Ureter (tissue), 1 donor: Measurements from ENCODE around the gene KDM4F. TPM values are rescaled to one million over a fixed set of nuclear protein-coding genes. Genes with fewer than 3 reads are reported as not detected.

Experiments used
- DNase-seq: peaks from one replicate; pipeline ENCODE4 v3.0.0-alpha.2; 2020; ENCODE audit warnings: low spot score
- total RNA-seq: library from RNA; stranded (reverse); gene quantifications from one replicate; pipeline ENCODE4 v1.2.4, GENCODE V29; 2023
- donor health status: DM: yes; HTN: yes; CAD: no.

The KDM4F gene
- total RNA-seq, 1 donor from 2014 or later: not detected

GRCh38 chr11:95091663-95092180, 42.5 kb downstream of the KDM4F start:
- DNase-seq: no peak

- no peak for DNase-seq
Measured at GRCh38 chr11:95092549-95093324, 43.5 kb downstream of the KDM4F start.

DNA sequence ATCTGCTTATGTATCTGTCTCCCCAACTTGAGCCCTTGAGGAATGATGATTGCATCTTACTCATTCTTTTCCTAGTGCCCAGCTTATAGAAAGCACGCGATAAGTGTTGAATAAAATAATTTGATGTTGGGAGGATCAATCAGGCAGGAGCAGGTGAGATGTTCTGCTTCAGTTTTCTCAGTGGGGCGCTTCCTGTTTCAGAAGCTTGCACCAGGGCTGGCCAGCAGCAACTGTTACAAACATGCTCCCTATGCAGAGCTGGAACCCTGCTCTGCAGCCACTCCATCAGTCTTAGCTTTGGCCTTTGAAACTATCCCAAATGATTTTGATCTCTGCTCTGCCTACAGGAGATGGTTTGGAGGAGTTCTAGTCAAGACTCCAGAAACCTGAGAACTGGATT, 44.3 kb downstream of the KDM4F start:
- no peak for DNase-seq

DNA sequence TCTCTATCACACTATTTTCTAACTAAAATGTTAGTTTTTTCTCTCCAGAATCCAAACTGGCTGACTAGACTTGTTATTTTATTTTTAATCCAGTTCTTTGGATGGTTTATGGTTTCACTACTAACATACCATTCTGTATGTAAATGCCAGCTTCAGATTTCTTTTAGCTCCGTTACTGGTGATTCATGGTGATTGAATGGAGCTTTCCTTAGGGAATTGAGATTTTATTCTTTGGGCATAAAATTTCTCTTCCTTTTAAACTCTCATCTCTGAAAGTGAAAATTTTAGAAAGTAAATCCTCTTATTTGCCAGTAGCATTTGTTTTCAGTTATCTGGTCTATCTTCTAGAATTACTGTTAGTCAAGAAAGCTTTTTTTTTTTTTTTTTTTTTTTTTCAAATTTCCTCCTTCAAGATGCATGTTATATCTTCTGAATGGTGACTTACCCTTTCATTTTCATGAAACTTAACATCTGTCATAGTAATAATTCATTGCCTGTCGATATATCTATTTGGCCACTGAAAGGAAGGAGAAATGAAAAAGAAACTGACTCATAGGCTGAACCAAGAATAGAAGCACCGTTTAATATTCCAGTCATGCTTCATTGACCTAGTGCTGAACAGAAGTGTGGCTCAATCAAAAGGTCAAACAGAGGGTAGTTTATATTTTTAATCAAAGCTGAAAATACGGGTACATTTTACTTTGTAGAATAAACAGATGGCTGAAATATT, 46.8 kb downstream of the KDM4F start:
- DNase-seq: no peak

DNA sequence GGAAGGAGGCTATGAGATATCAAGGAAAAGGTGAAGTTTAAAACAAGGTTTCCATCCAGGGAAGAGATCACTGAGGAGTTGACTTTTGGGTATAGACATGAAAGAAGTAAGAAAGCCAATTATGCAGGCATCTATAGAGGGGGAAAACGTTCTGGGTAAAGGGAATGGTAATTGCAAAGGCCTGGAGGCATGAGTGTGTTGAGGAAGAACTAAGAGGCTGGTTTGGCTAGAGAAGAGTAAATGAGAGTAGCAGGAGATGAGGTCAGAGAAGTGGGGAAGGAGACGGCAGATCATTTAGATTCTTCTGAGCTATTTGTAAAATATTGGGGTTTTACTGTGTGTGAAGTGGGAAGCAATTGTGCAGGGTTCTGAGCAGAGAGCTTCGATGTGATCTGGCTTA, 48.0 kb downstream of the KDM4F start:
- DNase-seq: no peak

DNA sequence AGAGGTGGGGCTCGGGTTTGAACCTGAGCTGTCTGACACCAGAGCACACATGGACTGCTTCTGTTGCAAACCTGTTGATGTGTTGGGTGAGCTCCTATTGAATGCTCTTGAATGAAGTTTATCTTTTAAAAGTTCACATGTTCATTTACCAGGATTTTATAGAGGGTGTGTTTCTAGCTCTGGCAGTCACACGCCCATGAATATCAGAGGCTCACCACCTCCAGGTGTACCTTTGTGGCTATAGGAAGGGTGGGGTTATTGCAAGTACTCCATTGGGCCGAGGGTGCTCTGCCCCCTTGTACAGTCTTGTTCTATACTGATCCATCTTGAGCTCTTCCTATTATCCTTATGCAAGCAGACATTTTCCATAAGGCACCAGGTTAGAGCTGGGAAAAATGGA, 49.6 kb downstream of the KDM4F start:
- no peak for DNase-seq

DNA sequence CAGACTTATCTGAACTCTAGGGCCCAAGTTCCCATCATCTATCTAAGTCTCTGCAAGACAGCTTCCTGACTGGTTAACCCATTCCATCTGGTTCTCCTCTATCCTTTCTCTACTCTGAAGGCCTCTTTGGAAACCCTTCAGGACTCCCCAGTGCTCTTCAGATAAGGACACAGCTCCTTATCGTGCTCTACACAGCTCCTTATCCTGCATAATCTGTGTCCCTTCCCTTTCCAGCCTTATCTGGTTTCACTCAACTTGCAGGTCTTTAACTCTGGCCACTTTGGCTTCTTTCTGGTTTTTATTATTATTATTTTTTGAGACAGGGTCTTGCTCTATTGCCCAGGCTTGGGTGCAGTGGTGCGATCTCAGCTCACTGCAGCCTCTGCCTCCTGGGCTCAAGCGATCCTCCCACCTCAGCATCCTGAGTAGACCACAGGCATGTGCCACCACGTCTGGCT, 51.0 kb downstream of the KDM4F start:
- DNase-seq: no peak

Other genes starting within 250 kb of the KDM4F start
- gene CWC15, start 75.9 kb upstream of the KDM4F start, total RNA-seq: 58.5 TPM
- gene KDM4D, start 75.7 kb upstream of the KDM4F start, total RNA-seq: 1.2 TPM
- gene KDM4E, start 24.2 kb upstream of the KDM4F start, total RNA-seq: not detected
- 58.0 TPM for gene SRSF8, start 17.5 kb downstream of the KDM4F start, total RNA-seq
- gene ENDOD1, start 40.4 kb downstream of the KDM4F start, total RNA-seq: 36.7 TPM
- gene SESN3, start 181.8 kb downstream of the KDM4F start, total RNA-seq: 35.1 TPM